Mononuclear cell (primary cell): ENCODE measurements around the gene FAM3A. TPM values are rescaled to one million over a fixed set of nuclear protein-coding genes. Genes with fewer than 3 reads are reported as not detected.
A peak's percentile ranks its signal among the peaks of the same experiment; 100 is the strongest.

Experiments used
- H3K27me3 ChIP-seq: 2 replicates; pipeline ENCODE4 v1.6.0; 2011; ENCODE audit warnings: low read length, control low read depth; ENCODE audit not compliant: insufficient read depth
- H3K4me1 ChIP-seq: 2 replicates; pipeline ENCODE4 v1.5.1; 2011; ENCODE audit warnings: mild to moderate bottlenecking, low read length, control low read depth; ENCODE audit not compliant: insufficient read depth
- H3K4me3 ChIP-seq: 2 replicates; pipeline ENCODE4 v1.5.1; 2011; ENCODE audit warnings: mild to moderate bottlenecking, low read length, moderate library complexity
- H3K9me3 ChIP-seq: 2 replicates; pipeline ENCODE4 v1.5.1; 2011; ENCODE audit warnings: low read depth, mild to moderate bottlenecking, control low read depth, low read length
- total RNA-seq: library from RNA; depleted of rRNA; stranded (reverse); fragments of >200 nt; gene quantifications from one replicate; pipeline ENCODE4 v1.2.3, GENCODE V29; 2012

FAM3A gene
- total RNA-seq, 1 donor = 12.8 TPM

GRCh38 chrX:154469114-154469513 is 46.9 kb downstream of the FAM3A start:
- Histone ChIP-seq H3K4me3 (no peak overlapping the region), H3K9me3 (no peaks in the 10 kb centered on the region), H3K27me3 (no peaks in the 10 kb centered on the region), H3K4me1 (no peaks in the 10 kb centered on the region)

GRCh38 chrX:154468217-154468616 is 47.8 kb downstream of the FAM3A start:
- H3K27me3 ChIP-seq = no peaks in the 10 kb centered on the region
- no peak overlapping the region for H3K4me3 ChIP-seq
- no peaks in the 10 kb centered on the region for H3K9me3 ChIP-seq
- H3K4me1 ChIP-seq = no peaks in the 10 kb centered on the region

- Histone ChIP-seq H3K27me3 (no peaks in the 10 kb centered on the region), H3K4me1 (no peaks in the 10 kb centered on the region), H3K9me3 (no peaks in the 10 kb centered on the region), H3K4me3 (no peak overlapping the region)
These were observed 48.5 kb downstream of the FAM3A start for GRCh38 chrX:154467556-154467955.

GRCh38 chrX:154466907-154467306 is 49.1 kb downstream of the FAM3A start:
- no peaks in the 10 kb centered on the region for H3K9me3 ChIP-seq
- H3K4me3 ChIP-seq = no peak overlapping the region
- no peaks in the 10 kb centered on the region for H3K27me3 ChIP-seq
- no peaks in the 10 kb centered on the region for H3K4me1 ChIP-seq

GRCh38 chrX:154466036-154466435 is 50.0 kb downstream of the FAM3A start:
- Histone ChIP-seq H3K9me3 (no peaks in the 10 kb centered on the region), H3K27me3 (no peaks in the 10 kb centered on the region), H3K4me3 (no peak overlapping the region), H3K4me1 (no peaks in the 10 kb centered on the region)

GRCh38 chrX:154465601-154466000 is 50.4 kb downstream of the FAM3A start:
- no peak overlapping the region for H3K4me3 ChIP-seq
- no peaks in the 10 kb centered on the region for H3K9me3 ChIP-seq
- no peaks in the 10 kb centered on the region for H3K27me3 ChIP-seq
- H3K4me1 ChIP-seq = no peaks in the 10 kb centered on the region

GRCh38 chrX:154464806-154465365 is 51.1 kb downstream of the FAM3A start:
- Histone ChIP-seq H3K4me1 (no peaks in the 10 kb centered on the region), H3K4me3 (no peak overlapping the region), H3K27me3 (no peaks in the 10 kb centered on the region), H3K9me3 (no peaks in the 10 kb centered on the region)

GRCh38 chrX:154463611-154464220 is 52.3 kb downstream of the FAM3A start:
- no peaks in the 10 kb centered on the region for H3K9me3 ChIP-seq
- no peak overlapping the region for H3K4me3 ChIP-seq
- H3K4me1 ChIP-seq = peaks cover 2% of the 10 kb centered on the region
- H3K27me3 ChIP-seq = no peaks in the 10 kb centered on the region

GRCh38 chrX:154462396-154462795 is 53.6 kb downstream of the FAM3A start:
- Histone ChIP-seq H3K9me3 (no peaks in the 10 kb centered on the region), H3K4me1 (peaks cover 2% of the 10 kb centered on the region), H3K4me3 (no peak overlapping the region), H3K27me3 (no peaks in the 10 kb centered on the region)

GRCh38 chrX:154460326-154460725 is 55.7 kb downstream of the FAM3A start:
- H3K4me3 ChIP-seq = no peak overlapping the region
- peaks cover 2% of the 10 kb centered on the region for H3K4me1 ChIP-seq
- H3K9me3 ChIP-seq = no peaks in the 10 kb centered on the region
- no peaks in the 10 kb centered on the region for H3K27me3 ChIP-seq

- no peak overlapping the region for H3K4me3 ChIP-seq
- peaks cover 2% of the 10 kb centered on the region for H3K4me1 ChIP-seq
- H3K27me3 ChIP-seq = no peaks in the 10 kb centered on the region
- no peaks in the 10 kb centered on the region for H3K9me3 ChIP-seq
These were observed 56.2 kb downstream of the FAM3A start for GRCh38 chrX:154459832-154460231.

GRCh38 chrX:154458954-154459778 is 56.9 kb downstream of the FAM3A start:
- H3K4me3 ChIP-seq = peak overlapping the region; percentile 38
- H3K27me3 ChIP-seq = no peaks in the 10 kb centered on the region
- H3K9me3 ChIP-seq = no peaks in the 10 kb centered on the region
- H3K4me1 ChIP-seq = peaks cover 2% of the 10 kb centered on the region

GRCh38 chrX:154458116-154458953 is 57.7 kb downstream of the FAM3A start, which contains the start of gene PLXNA3:
Gene PLXNA3 (plus strand): TSS chrX:154458281. CDS start chrX:154460184, 1,903 bp downstream.
- peak within 1 kb of the TSS; percentile 38 for H3K4me3 ChIP-seq
- H3K4me1 ChIP-seq = peaks cover 2% of the 10 kb centered on the region
- no peaks in the 10 kb centered on the region for H3K27me3 ChIP-seq
- no peaks in the 10 kb centered on the region for H3K9me3 ChIP-seq

- peak overlapping the region; percentile 35 for H3K4me3 ChIP-seq
- H3K27me3 ChIP-seq = no peaks in the 10 kb centered on the region
- no peaks in the 10 kb centered on the region for H3K9me3 ChIP-seq
- H3K4me1 ChIP-seq = peaks cover 2% of the 10 kb centered on the region
These were observed 58.4 kb downstream of the FAM3A start for GRCh38 chrX:154457491-154458115.
